Nephron (organoid): Measurements from ENCODE around the gene ISG20.

Experiments used
- H3K27ac Mint-ChIP-seq, 3 experiments: 2 replicates each; pipeline ENCODE4 v1.8.0; 2020; ENCODE audit warnings: mixed read lengths in 3 of 3, mild to moderate bottlenecking in 2 of 3, moderate library complexity in 1 of 3
- H3K27me3 Mint-ChIP-seq: 2 replicates; pipeline ENCODE4 v1.8.0; 2021; ENCODE audit warnings: low read depth, mild to moderate bottlenecking, moderate library complexity, mixed read lengths
- H3K36me3 Mint-ChIP-seq: 2 replicates; pipeline ENCODE4 v1.8.0; 2020; ENCODE audit warnings: low read depth, mixed read lengths
- H3K4me1 Mint-ChIP-seq: 2 replicates; pipeline ENCODE4 v1.8.0; 2020; ENCODE audit warnings: mixed read lengths
- H3K4me3 Mint-ChIP-seq, 3 experiments: 2 replicates each; pipeline ENCODE4 v1.8.0; 2020; ENCODE audit warnings: mild to moderate bottlenecking in 3 of 3, mixed read lengths in 3 of 3, moderate library complexity in 2 of 3
- H3K9me3 Mint-ChIP-seq: 2 replicates; pipeline ENCODE4 v1.8.0; 2020; ENCODE audit warnings: mixed read lengths
- CTCF ChIP-seq, 3 experiments: fragments of 200-600 bp; sonication (generic); IDR thresholded peaks; one replicate each; pipeline ENCODE4 v1.5.0; 2021; ENCODE audit warnings: antibody characterized with exemption in 3 of 3; ENCODE audit not compliant: unreplicated experiment in 3 of 3

ISG20 gene

GRCh38 chr15:88688394-88688933 lies 49.6 kb downstream of the ISG20 start:
- Mint-ChIP-seq H3K4me1 (no peaks in the 10 kb centered on the region), H3K9me3 (peaks cover 11% of the 10 kb centered on the region), H3K27ac (no peak overlapping the region), H3K36me3 (no peaks in the 10 kb centered on the region), H3K27me3 (peaks cover 26% of the 10 kb centered on the region), H3K4me3 (no peak overlapping the region)
- TF ChIP-seq CTCF (IDR thresholded peaks at IDR 0.05; ENCODE audit: unreplicated experiment in 3 of 3), result no peak

GRCh38 chr15:88690331-88690730 lies 51.5 kb downstream of the ISG20 start:
- no peak for TF ChIP-seq CTCF (IDR thresholded peaks at IDR 0.05; ENCODE audit: unreplicated experiment in 3 of 3)
- Mint-ChIP-seq H3K4me3 (no peak overlapping the region), H3K36me3 (no peaks in the 10 kb centered on the region), H3K9me3 (peaks cover 11% of the 10 kb centered on the region), H3K27me3 (peaks cover 32% of the 10 kb centered on the region), H3K4me1 (no peaks in the 10 kb centered on the region), H3K27ac (no peak overlapping the region)

GRCh38 chr15:88693191-88693590 lies 54.4 kb downstream of the ISG20 start:
- peaks cover 42% of the 10 kb centered on the region for H3K27me3 Mint-ChIP-seq
- H3K9me3 Mint-ChIP-seq, result peaks cover 9% of the 10 kb centered on the region
- no peaks in the 10 kb centered on the region for H3K36me3 Mint-ChIP-seq
- H3K27ac Mint-ChIP-seq, result no peak overlapping the region
- H3K4me1 Mint-ChIP-seq, result no peaks in the 10 kb centered on the region
- no peak for TF ChIP-seq CTCF (IDR thresholded peaks at IDR 0.05; ENCODE audit: unreplicated experiment in 3 of 3)
- no peak overlapping the region for H3K4me3 Mint-ChIP-seq

- Mint-ChIP-seq H3K27ac (no peak overlapping the region), H3K9me3 (no peaks in the 10 kb centered on the region), H3K4me1 (no peaks in the 10 kb centered on the region), H3K36me3 (no peaks in the 10 kb centered on the region), H3K4me3 (no peak overlapping the region), H3K27me3 (peaks cover 48% of the 10 kb centered on the region)
- no peak for TF ChIP-seq CTCF (IDR thresholded peaks at IDR 0.05; ENCODE audit: unreplicated experiment in 3 of 3)
Observed at GRCh38 chr15:88695101-88695500, 56.3 kb downstream of the ISG20 start.

GRCh38 chr15:88695691-88696251 lies 57.0 kb downstream of the ISG20 start:
- no peak for TF ChIP-seq CTCF (IDR thresholded peaks at IDR 0.05; ENCODE audit: unreplicated experiment in 3 of 3)
- H3K36me3 Mint-ChIP-seq, result no peaks in the 10 kb centered on the region
- no peaks in the 10 kb centered on the region for H3K4me1 Mint-ChIP-seq
- no peaks in the 10 kb centered on the region for H3K9me3 Mint-ChIP-seq
- H3K27me3 Mint-ChIP-seq, result peaks cover 43% of the 10 kb centered on the region
- H3K4me3 Mint-ChIP-seq, result no peak overlapping the region
- H3K27ac Mint-ChIP-seq, result no peak overlapping the region

- Mint-ChIP-seq H3K4me3 (no peak overlapping the region), H3K4me1 (no peaks in the 10 kb centered on the region), H3K36me3 (no peaks in the 10 kb centered on the region), H3K9me3 (no peaks in the 10 kb centered on the region), H3K27ac (no peak overlapping the region), H3K27me3 (peaks cover 41% of the 10 kb centered on the region)
- no peak for TF ChIP-seq CTCF (IDR thresholded peaks at IDR 0.05; ENCODE audit: unreplicated experiment in 3 of 3)
Observed at GRCh38 chr15:88696254-88696653, 57.4 kb downstream of the ISG20 start.
